MM.1S (cell line): ENCODE results near the gene VSIR.

Experiments
- DNase-seq: peaks from one replicate; pipeline ENCODE4 v3.0.0-alpha.2; 2015
- H2AFZ ChIP-seq: fragments of 300-600 bp; sonication (generic); 2 replicates; pipeline ENCODE4 v1.6.0; 2016; ENCODE audit warnings: antibody characterized with exemption, low read length
- H3F3A ChIP-seq: fragments of 300-600 bp; sonication (generic); 2 replicates; pipeline ENCODE4 v1.6.1; 2016; ENCODE audit warnings: mild to moderate bottlenecking, antibody characterized with exemption, low read length, moderate library complexity, mixed read lengths; ENCODE audit not compliant: insufficient read depth
- H3K27ac ChIP-seq: fragments of 300-600 bp; sonication (generic); 2 replicates; pipeline ENCODE4 v1.5.1; 2016; ENCODE audit warnings: mild to moderate bottlenecking, low read length
- H3K27me3 ChIP-seq: fragments of 300-600 bp; sonication (generic); replicated peaks from 2 replicates; pipeline ENCODE4 v1.6.0; 2016; ENCODE audit warnings: low read length; ENCODE audit not compliant: insufficient read depth
- H3K36me3 ChIP-seq: fragments of 300-600 bp; sonication (generic); replicated peaks from 2 replicates; pipeline ENCODE4 v1.6.1; 2016; ENCODE audit warnings: mild to moderate bottlenecking, low read length, mixed read lengths; ENCODE audit not compliant: insufficient read depth
- H3K4me1 ChIP-seq: fragments of 300-600 bp; sonication (generic); 2 replicates; pipeline ENCODE4 v1.6.1; 2016; ENCODE audit warnings: low read length, mixed read lengths
- H3K4me2 ChIP-seq: fragments of 300-600 bp; sonication (generic); 2 replicates; pipeline ENCODE4 v1.6.0; 2016; ENCODE audit warnings: low read depth, low read length
- H3K4me3 ChIP-seq: fragments of 300-600 bp; sonication (generic); 2 replicates; pipeline ENCODE4 v1.5.1; 2016; ENCODE audit warnings: low read length, mixed read lengths
- H3K79me2 ChIP-seq: fragments of 300-600 bp; sonication (generic); 2 replicates; pipeline ENCODE4 v1.6.1; 2016; ENCODE audit warnings: mixed run types, low read length, mixed read lengths
- H3K9ac ChIP-seq: fragments of 300-600 bp; sonication (generic); 2 replicates; pipeline ENCODE4 v1.6.1; 2016; ENCODE audit warnings: low read length, mixed read lengths
- H3K9me2 ChIP-seq: fragments of 300-600 bp; sonication (generic); replicated peaks from 2 replicates; pipeline ENCODE4 v1.6.1; 2016; ENCODE audit warnings: mild to moderate bottlenecking, low read length, mixed read lengths; ENCODE audit not compliant: insufficient read depth
- H3K9me3 ChIP-seq: fragments of 300-600 bp; sonication (generic); replicated peaks from 2 replicates; pipeline ENCODE4 v1.6.1; 2016; ENCODE audit warnings: mild to moderate bottlenecking, low read length, mixed read lengths; ENCODE audit not compliant: insufficient read depth
- H4K20me1 ChIP-seq: fragments of 300-600 bp; sonication (generic); 2 replicates; pipeline ENCODE4 v1.6.1; 2016; ENCODE audit warnings: mild to moderate bottlenecking, low read length, moderate library complexity, mixed read lengths; ENCODE audit not compliant: insufficient read depth
- EZH2 ChIP-seq: fragments of 300-600 bp; sonication (generic); optimal IDR thresholded peaks from 2 replicates; pipeline ENCODE3; 2017; ENCODE audit warnings: low read depth, mild to moderate bottlenecking, antibody characterized with exemption, low read length, mixed read lengths
- EZH2phosphoT487 ChIP-seq: fragments of 300-600 bp; sonication (generic); IDR thresholded peaks from 2 replicates; pipeline ENCODE4 v1.6.1; 2018; ENCODE audit warnings: antibody characterized with exemption, low read length
- TF ChIP-seq, protein P1 (sequence below): fragments of 300-600 bp; sonication (generic); IDR thresholded peaks from 2 replicates; pipeline ENCODE4 v1.5.1; 2016; ENCODE audit warnings: antibody characterized with exemption, low read length, mixed read lengths

The VSIR gene

DNA sequence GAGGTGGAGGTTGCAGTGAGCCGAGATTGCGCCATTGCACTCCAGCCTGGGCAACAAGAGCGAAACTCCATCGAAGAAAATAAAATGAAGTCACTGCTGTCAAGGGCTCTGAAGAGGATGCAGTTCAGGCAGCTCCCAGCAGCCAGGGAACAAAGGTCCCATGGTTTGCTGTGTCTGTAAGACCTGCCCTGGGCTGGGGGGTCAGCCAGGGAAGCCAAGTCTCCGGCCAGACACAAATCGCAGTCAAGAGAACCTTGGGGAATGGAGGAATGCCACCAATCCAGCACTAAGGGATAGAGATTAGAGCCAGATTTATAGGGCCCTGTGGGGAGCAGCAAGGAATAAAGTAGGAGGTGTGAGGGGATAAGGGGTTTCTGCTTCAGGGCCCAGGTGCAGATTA, 28.9 kb upstream of the VSIR start:
- TF ChIP-seq EZH2 (no peak), EZH2phosphoT487 (no peak)
- TF ChIP-seq, protein P1, sequence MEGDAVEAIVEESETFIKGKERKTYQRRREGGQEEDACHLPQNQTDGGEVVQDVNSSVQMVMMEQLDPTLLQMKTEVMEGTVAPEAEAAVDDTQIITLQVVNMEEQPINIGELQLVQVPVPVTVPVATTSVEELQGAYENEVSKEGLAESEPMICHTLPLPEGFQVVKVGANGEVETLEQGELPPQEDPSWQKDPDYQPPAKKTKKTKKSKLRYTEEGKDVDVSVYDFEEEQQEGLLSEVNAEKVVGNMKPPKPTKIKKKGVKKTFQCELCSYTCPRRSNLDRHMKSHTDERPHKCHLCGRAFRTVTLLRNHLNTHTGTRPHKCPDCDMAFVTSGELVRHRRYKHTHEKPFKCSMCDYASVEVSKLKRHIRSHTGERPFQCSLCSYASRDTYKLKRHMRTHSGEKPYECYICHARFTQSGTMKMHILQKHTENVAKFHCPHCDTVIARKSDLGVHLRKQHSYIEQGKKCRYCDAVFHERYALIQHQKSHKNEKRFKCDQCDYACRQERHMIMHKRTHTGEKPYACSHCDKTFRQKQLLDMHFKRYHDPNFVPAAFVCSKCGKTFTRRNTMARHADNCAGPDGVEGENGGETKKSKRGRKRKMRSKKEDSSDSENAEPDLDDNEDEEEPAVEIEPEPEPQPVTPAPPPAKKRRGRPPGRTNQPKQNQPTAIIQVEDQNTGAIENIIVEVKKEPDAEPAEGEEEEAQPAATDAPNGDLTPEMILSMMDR, result no peak
- Histone ChIP-seq H3K4me1 (no peaks in the 10 kb centered on the region), H3F3A (no peaks in the 10 kb centered on the region), H3K4me3 (no peak overlapping the region), H2AFZ (no peak overlapping the region), H4K20me1 (no peaks in the 10 kb centered on the region), H3K9me3 (no peaks in the 10 kb centered on the region), H3K9ac (no peak overlapping the region), H3K36me3 (no peaks in the 10 kb centered on the region), H3K4me2 (no peak overlapping the region), H3K27ac (no peak overlapping the region), H3K27me3 (peaks cover 4% of the 10 kb centered on the region; the same call in 1 of the 2 replicates), H3K9me2 (no peaks in the 10 kb centered on the region), H3K79me2 (no peaks in the 10 kb centered on the region)
- no peak for DNase-seq

DNA sequence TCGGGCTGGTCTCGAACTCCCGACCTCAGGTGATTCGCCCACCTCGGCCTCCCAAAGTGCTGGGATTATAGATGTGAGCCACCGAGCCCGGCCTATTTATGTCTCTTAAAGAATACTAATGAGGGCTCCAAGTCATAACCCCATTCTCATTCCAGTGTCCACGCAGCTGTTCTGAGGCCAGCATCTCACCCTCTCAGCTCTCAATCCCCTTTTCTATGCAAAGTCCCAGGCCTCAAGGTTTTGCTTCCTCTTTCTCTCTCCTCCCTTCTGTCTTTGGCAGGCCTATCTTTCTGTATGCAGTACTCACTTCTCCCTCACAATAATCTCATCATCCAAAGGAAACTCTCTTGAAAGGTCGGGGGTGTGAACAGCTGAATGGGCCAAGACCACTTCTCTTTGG, 28.0 kb upstream of the VSIR start:
- no peaks in the 10 kb centered on the region for H3K9me3 ChIP-seq

DNA sequence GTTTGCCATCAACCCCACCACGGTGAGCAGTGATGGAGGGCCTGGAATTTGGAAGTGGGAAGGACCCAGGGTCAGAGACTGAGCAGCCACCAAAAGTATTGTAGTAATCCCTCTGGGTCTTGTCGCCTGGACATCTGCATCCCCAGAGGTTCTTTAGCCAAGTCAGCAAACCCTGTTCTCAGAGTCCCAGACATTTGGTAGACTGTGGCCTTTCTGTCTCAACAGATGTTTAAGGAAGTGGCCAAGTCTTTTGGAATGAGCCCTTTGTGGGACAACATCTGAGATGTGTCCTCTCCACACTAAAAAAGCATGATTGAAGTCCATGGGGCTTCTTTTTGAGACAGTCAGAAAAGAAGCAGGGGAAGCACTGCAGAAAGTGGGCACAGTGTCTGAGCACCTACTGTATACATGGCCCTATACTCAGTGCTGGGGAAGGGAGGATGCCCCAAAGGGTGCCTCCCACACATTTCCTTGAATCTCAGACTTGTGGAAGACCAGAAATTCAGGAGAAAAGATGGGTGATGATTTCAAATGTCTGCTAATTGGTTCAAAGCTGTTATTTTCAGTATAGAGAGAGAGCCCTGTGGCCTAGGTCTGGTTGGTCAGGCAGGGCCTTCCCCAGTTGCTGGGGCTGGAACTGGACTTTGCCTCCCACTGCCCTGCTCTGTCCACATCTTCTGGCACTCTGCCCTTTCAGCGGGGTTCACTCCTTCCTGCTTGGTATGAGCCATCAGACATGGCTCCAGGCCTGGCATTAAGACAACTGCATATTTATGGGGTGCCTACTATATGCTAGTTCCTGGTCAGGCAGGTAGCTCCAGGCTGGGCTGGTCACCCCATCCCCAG, 26.5 kb upstream of the VSIR start:
- H4K20me1 ChIP-seq, result no peaks in the 10 kb centered on the region
- H3K27me3 ChIP-seq, result peaks cover 4% of the 10 kb centered on the region; the same call in 1 of the 2 replicates
- DNase-seq, result no peak
- TF ChIP-seq EZH2phosphoT487 (no peak), EZH2 (no peak)
- TF ChIP-seq, protein P1, result no peak
- no peak overlapping the region for H3K27ac ChIP-seq
- H3K36me3 ChIP-seq, result no peaks in the 10 kb centered on the region
- no peak overlapping the region for H3K9ac ChIP-seq
- H3K4me1 ChIP-seq, result no peaks in the 10 kb centered on the region
- H3F3A ChIP-seq, result no peaks in the 10 kb centered on the region
- H3K4me2 ChIP-seq, result no peak overlapping the region
- H3K4me3 ChIP-seq, result no peak overlapping the region
- no peaks in the 10 kb centered on the region for H3K9me2 ChIP-seq
- H3K79me2 ChIP-seq, result no peaks in the 10 kb centered on the region
- no peak overlapping the region for H2AFZ ChIP-seq
- no peaks in the 10 kb centered on the region for H3K9me3 ChIP-seq

More for the DNA sequence above, 28.0 kb upstream of the VSIR start:
- Histone ChIP-seq H3K4me2 (no peak overlapping the region), H3K79me2 (no peaks in the 10 kb centered on the region), H3K36me3 (no peaks in the 10 kb centered on the region), H3K27ac (no peak overlapping the region), H3K9me2 (no peaks in the 10 kb centered on the region), H4K20me1 (no peaks in the 10 kb centered on the region), H2AFZ (no peak overlapping the region), H3K4me3 (no peak overlapping the region), H3K9ac (no peak overlapping the region), H3K4me1 (no peaks in the 10 kb centered on the region), H3K27me3 (peaks cover 4% of the 10 kb centered on the region; the same call in 1 of the 2 replicates), H3F3A (no peaks in the 10 kb centered on the region)
- no peak for TF ChIP-seq EZH2phosphoT487
- TF ChIP-seq EZH2, result no peak
- TF ChIP-seq, protein P1, result no peak
- DNase-seq, result no peak
